ENCODE data around the gene DENND1B.

DENND1B gene

DNA sequence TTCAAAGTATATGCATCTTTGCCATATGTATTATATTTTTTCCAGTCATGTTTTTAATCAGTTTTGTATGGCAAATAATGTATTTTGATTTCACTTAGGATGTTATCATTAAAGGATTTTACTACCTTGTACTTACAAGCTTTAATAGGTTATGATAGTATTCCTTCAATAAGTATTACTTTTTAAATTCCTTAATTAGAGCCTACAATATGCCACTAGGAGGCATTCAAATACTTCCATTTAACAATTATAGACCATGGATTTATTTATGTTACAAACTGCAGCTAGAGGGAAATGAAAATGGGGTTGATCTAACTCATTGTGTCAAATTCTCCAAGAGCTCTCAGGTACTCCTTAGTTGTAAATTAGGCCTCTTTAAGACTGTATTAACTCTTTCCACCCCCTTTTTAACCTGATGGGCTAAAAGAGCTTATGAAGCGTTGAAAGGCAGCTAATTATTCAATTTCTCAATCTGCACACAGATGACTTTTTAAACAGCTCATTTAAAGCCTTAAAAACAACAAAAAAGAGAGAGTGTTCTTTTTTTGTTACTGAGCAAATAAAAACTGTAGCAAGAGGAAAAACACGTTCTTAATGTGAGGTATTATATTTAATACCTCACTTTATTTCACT is 156.2 kb downstream of the DENND1B start:
- H3K4me2 ChIP-seq: no peak overlapping the region
- H3K4me1 ChIP-seq: peaks cover 0 to 9% (median 2%) of the 10 kb centered on the region in 10 experiments; a peak in 7 of 20 replicates
- no peak overlapping the region for H3K9ac ChIP-seq
- H3K9me3 ChIP-seq (replicated peaks in 1 of 11): no peaks in the 10 kb centered on the region
- H3K27me3 ChIP-seq: no peaks in the 10 kb centered on the region
- no peak for TF ChIP-seq Cebpa-rat (IDR thresholded peaks at IDR 0.05)
- H3K36me3 ChIP-seq: no peaks in the 10 kb centered on the region
- H3K4me3 ChIP-seq: no peak overlapping the region
- no peak overlapping the region for H3K27ac ChIP-seq
- H4K20me1 ChIP-seq: no peaks in the 10 kb centered on the region

DNA sequence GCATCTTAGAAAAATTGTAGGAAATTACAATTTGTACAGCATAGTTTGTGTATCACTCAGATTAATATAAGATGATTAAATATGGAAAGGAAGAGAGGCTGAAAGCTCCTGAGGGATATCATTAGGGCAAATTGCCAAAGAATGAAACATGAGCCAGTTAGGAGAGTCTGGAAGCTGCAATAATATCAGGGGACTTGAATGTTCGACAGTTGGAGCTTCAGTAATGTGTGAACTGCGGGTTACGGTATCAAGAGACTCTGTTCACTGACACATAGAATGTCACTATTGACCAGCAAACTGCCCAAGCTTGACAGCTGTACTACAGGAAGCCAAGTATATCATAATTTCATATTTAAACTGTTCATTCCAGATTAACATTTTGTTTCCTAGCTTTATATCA is 157.2 kb downstream of the DENND1B start:
- H3K9me3 ChIP-seq (replicated peaks in 1 of 11): no peaks in the 10 kb centered on the region
- H3K9ac ChIP-seq: no peak overlapping the region
- peaks cover 0 to 9% (median 2%) of the 10 kb centered on the region in 10 experiments; a peak in 7 of 20 replicates for H3K4me1 ChIP-seq
- no peaks in the 10 kb centered on the region for H4K20me1 ChIP-seq
- no peak overlapping the region for H3K27ac ChIP-seq
- peak overlapping the region in 3 of 11 experiments; percentile 26 to 35 (median 32); a peak in 5 of 22 replicates for H3K4me2 ChIP-seq
- H3K36me3 ChIP-seq: no peaks in the 10 kb centered on the region
- H3K27me3 ChIP-seq: no peaks in the 10 kb centered on the region
- H3K4me3 ChIP-seq: no peak overlapping the region
- no peak for TF ChIP-seq Cebpa-rat (IDR thresholded peaks at IDR 0.05)

GRCh38 chr1:197615693-197616011 is 159.6 kb downstream of the DENND1B start:
- peaks cover 0 to 9% (median 2%) of the 10 kb centered on the region in 10 experiments; a peak in 7 of 20 replicates for H3K4me1 ChIP-seq
- no peak overlapping the region for H3K4me2 ChIP-seq
- H3K4me3 ChIP-seq: no peak overlapping the region
- H3K9me3 ChIP-seq (replicated peaks in 1 of 11): no peaks in the 10 kb centered on the region
- TF ChIP-seq Cebpa-rat (IDR thresholded peaks at IDR 0.05): no peak
- H3K27me3 ChIP-seq: no peaks in the 10 kb centered on the region
- H3K9ac ChIP-seq: no peak overlapping the region
- H4K20me1 ChIP-seq: no peaks in the 10 kb centered on the region
- H3K36me3 ChIP-seq: no peaks in the 10 kb centered on the region
- no peak overlapping the region for H3K27ac ChIP-seq

- Histone ChIP-seq H3K4me1 (peaks cover 0 to 9% (median 2%) of the 10 kb centered on the region in 10 experiments; a peak in 7 of 20 replicates), H3K9me3 (replicated peaks in 1 of 11) (no peaks in the 10 kb centered on the region), H4K20me1 (no peaks in the 10 kb centered on the region), H3K27me3 (no peaks in the 10 kb centered on the region), H3K4me2 (no peak overlapping the region), H3K36me3 (no peaks in the 10 kb centered on the region), H3K4me3 (no peak overlapping the region), H3K27ac (no peak overlapping the region), H3K9ac (no peak overlapping the region)
- no peak for TF ChIP-seq Cebpa-rat (IDR thresholded peaks at IDR 0.05)
Measured at GRCh38 chr1:197614916-197615692, 160.2 kb downstream of the DENND1B start.

- H3K9me3 ChIP-seq (replicated peaks in 1 of 11): no peaks in the 10 kb centered on the region
Measured at GRCh38 chr1:197606168-197606845, 169.0 kb downstream of the DENND1B start.

DNA sequence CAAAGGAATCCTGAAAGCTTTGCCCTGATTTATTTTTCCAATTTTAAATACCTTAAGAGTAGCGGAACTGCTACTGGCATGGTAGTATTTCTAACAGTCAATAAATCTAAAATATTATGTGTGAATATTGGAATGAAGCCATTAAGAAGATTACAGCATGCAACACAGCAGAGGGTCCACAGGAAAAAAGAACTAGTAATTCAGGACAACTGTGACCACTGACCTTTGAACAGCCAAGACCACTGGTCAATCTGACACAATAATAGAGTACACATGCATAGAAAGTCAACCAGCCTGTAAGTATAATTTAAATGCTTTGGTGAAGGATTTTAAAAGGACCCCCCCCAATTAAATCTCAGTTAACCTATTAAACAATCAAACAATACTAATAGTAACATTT is 171.0 kb downstream of the DENND1B start:
- no peaks in the 10 kb centered on the region for H3K27me3 ChIP-seq
- no peak overlapping the region for H3K4me2 ChIP-seq
- TF ChIP-seq Cebpa-rat (IDR thresholded peaks at IDR 0.05): no peak
- H3K27ac ChIP-seq: no peak overlapping the region
- H3K4me1 ChIP-seq: no peaks in the 10 kb centered on the region
- H4K20me1 ChIP-seq: no peaks in the 10 kb centered on the region
- H3K9me3 ChIP-seq (replicated peaks in 1 of 11): no peaks in the 10 kb centered on the region
- H3K9ac ChIP-seq: no peak overlapping the region
- H3K4me3 ChIP-seq: no peak overlapping the region
- H3K36me3 ChIP-seq: no peaks in the 10 kb centered on the region

More at GRCh38 chr1:197606168-197606845, 169.0 kb downstream of the DENND1B start:
- H3K36me3 ChIP-seq: no peaks in the 10 kb centered on the region
- H3K4me3 ChIP-seq: no peak overlapping the region
- no peaks in the 10 kb centered on the region for H3K4me1 ChIP-seq
- H3K27ac ChIP-seq: no peak overlapping the region
- no peak overlapping the region for H3K4me2 ChIP-seq
- H4K20me1 ChIP-seq: no peaks in the 10 kb centered on the region
- no peak for TF ChIP-seq Cebpa-rat (IDR thresholded peaks at IDR 0.05)
- no peaks in the 10 kb centered on the region for H3K27me3 ChIP-seq
- H3K9ac ChIP-seq: no peak overlapping the region

DNA sequence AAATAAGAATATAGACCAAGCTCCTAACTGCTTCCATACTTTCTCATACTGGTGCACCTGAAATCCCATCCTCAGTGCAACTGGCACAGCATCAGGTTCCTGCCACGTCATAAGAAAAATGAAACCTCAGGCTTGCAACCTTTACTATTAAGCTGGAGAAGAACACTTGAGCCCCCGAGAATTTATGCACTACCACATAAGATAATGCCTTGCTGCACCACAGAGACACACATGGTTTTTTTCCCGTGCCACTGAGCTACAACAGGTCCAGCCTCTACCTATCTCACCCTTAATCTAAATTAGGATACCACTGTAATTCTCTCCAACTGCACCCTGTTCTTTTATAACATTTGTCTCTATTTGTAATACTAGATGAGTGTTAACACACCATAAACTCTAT is 174.5 kb downstream of the DENND1B start:
- no peaks in the 10 kb centered on the region for H3K9me3 ChIP-seq (replicated peaks in 1 of 11)
- no peaks in the 10 kb centered on the region for H3K4me1 ChIP-seq
- no peaks in the 10 kb centered on the region for H3K27me3 ChIP-seq
- no peak overlapping the region for H3K4me2 ChIP-seq
- H3K36me3 ChIP-seq: no peaks in the 10 kb centered on the region
- H3K27ac ChIP-seq: no peak overlapping the region
- TF ChIP-seq Cebpa-rat (IDR thresholded peaks at IDR 0.05): no peak
- H3K9ac ChIP-seq: no peak overlapping the region
- no peaks in the 10 kb centered on the region for H4K20me1 ChIP-seq
- no peak overlapping the region for H3K4me3 ChIP-seq

GRCh38 chr1:197599789-197600188 is 175.5 kb downstream of the DENND1B start:
- no peak for TF ChIP-seq Cebpa-rat (IDR thresholded peaks at IDR 0.05)
- no peak overlapping the region for H3K9ac ChIP-seq
- no peaks in the 10 kb centered on the region for H3K4me1 ChIP-seq
- H3K27me3 ChIP-seq: no peaks in the 10 kb centered on the region
- no peak overlapping the region for H3K4me3 ChIP-seq
- no peaks in the 10 kb centered on the region for H3K9me3 ChIP-seq (replicated peaks in 1 of 11)
- no peak overlapping the region for H3K27ac ChIP-seq
- H3K4me2 ChIP-seq: no peak overlapping the region
- no peaks in the 10 kb centered on the region for H3K36me3 ChIP-seq
- no peaks in the 10 kb centered on the region for H4K20me1 ChIP-seq

DNA sequence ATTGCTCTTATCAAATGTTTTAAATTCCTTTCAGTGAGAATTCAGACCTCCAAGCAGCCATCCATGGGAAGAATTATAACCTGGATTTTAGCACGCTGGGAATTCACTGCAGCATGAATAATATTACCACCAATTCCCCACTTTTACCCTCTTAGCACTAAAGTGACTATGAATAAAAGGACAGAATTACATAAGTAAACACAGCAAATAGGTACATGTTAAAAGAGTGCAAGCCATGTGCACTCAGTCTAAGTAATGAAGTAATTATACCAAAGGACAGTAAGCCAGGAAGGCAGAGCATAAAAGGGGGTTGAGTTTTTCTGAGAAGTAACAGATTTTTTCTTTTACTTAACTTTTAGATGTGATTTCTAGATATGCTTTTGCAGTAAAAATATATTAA is 176.3 kb downstream of the DENND1B start:
- H3K9ac ChIP-seq: no peak overlapping the region
- no peaks in the 10 kb centered on the region for H4K20me1 ChIP-seq
- H3K36me3 ChIP-seq: no peaks in the 10 kb centered on the region
- no peak overlapping the region for H3K27ac ChIP-seq
- no peak for TF ChIP-seq Cebpa-rat (IDR thresholded peaks at IDR 0.05)
- H3K9me3 ChIP-seq (replicated peaks in 1 of 11): no peaks in the 10 kb centered on the region
- no peak overlapping the region for H3K4me2 ChIP-seq
- no peaks in the 10 kb centered on the region for H3K27me3 ChIP-seq
- no peak overlapping the region for H3K4me3 ChIP-seq
- H3K4me1 ChIP-seq: no peaks in the 10 kb centered on the region
